Measurements from ENCODE around the gene RNU1-4. TPM values are rescaled to one million over a fixed set of nuclear protein-coding genes. Genes with fewer than 3 reads are reported as not detected.
"Not testable (repeated sequence)": the region's sequence is repeated elsewhere in the genome, so short reads cannot be mapped to it uniquely, and the experiment has no call there.

Gene RNU1-4
- total and polyA plus RNA-seq, 2 of the 13 experiments (the other 11 are each of a cell fraction or from before 2014, with no cell fraction given): under 0.01 to 11,018 TPM

- TF ChIP-seq ISL2 (CRISPR knock-in tag; IDR thresholded peaks at IDR 0.05): 0 out of 2 replicates have a peak, but pooled peaks have one; percentile 51
- TF ChIP-seq NCOR1 (IDR thresholded peaks at IDR 0.05; ENCODE audit: borderline replicate concordance, low read length): peak; percentile 50; the same call in 1 of the 2 replicates
- peak; percentile 81 for TF ChIP-seq GATAD2A (CRISPR knock-in tag; IDR thresholded peaks at IDR 0.05)
- peak; percentile 84 for TF ChIP-seq ZNF614 (CRISPR knock-in tag; IDR thresholded peaks at IDR 0.05; ENCODE audit: borderline replicate concordance)
- TF ChIP-seq KMT2B (CRISPR knock-in tag; IDR thresholded peaks at IDR 0.05): peak; percentile 63
- TF ChIP-seq ZMYM3 (CRISPR knock-in tag; IDR thresholded peaks at IDR 0.05): 0 out of 2 replicates have a peak, but pooled peaks have one; percentile 40
- peak; percentile 17 for TF ChIP-seq TEAD3 (CRISPR knock-in tag; optimal IDR thresholded peaks at IDR 0.05; ENCODE audit: borderline replicate concordance)
- TF ChIP-seq FOXA1, FOXP1, CREB1 (IDR thresholded peaks at IDR 0.05): not testable (repeated sequence)
- TF ChIP-seq FOXA1 (CRISPR knock-in tag; IDR thresholded peaks at IDR 0.05): peak; percentile 20; the same call in 1 of the 2 replicates
- 0 out of 2 replicates have a peak, but pooled peaks have one; percentile 9 for TF ChIP-seq ZNF7 (CRISPR knock-in tag; IDR thresholded peaks at IDR 0.05)
- TF ChIP-seq SALL1 (CRISPR knock-in tag; IDR thresholded peaks at IDR 0.05): peak; percentile 30; the same call in 1 of the 2 replicates
- TF ChIP-seq HNF1B (CRISPR knock-in tag; IDR thresholded peaks at IDR 0.05): peak; percentile 96
- TF ChIP-seq ZSCAN31 (CRISPR knock-in tag; IDR thresholded peaks at IDR 0.05; ENCODE audit: low read depth): 0 out of 2 replicates have a peak, but pooled peaks have one; percentile 47
- TF ChIP-seq KMT2A (CRISPR knock-in tag; IDR thresholded peaks at IDR 0.05): peak; percentile 31; the same call in 1 of the 2 replicates
- TF ChIP-seq ZNF878 (CRISPR knock-in tag; IDR thresholded peaks at IDR 0.05): 0 out of 2 replicates have a peak, but pooled peaks have one; percentile 31
- peak; percentile 54 for TF ChIP-seq FOXP1 (CRISPR knock-in tag; IDR thresholded peaks at IDR 0.05)
- TF ChIP-seq SIX4 (CRISPR knock-in tag; IDR thresholded peaks at IDR 0.05): 0 out of 2 replicates have a peak, but pooled peaks have one; percentile 38
- peak in 1 of 2 experiments; percentile 61; a peak in 1 of 4 replicates for TF ChIP-seq REST (IDR thresholded peaks at IDR 0.05; ENCODE audit: borderline replicate concordance in 1 of 2, low read depth in 1 of 2, low read length in 2 of 2)
- peak; percentile 86 for TF ChIP-seq ARID3A (IDR thresholded peaks at IDR 0.05; ENCODE audit: low read depth, low read length)
- peak; percentile 72 for TF ChIP-seq RXRB (CRISPR knock-in tag; IDR thresholded peaks at IDR 0.05; ENCODE audit: borderline replicate concordance)
- peak; percentile 75 for TF ChIP-seq ZNF331 (CRISPR knock-in tag; IDR thresholded peaks at IDR 0.05)
- TF ChIP-seq CREB1 (CRISPR knock-in tag; IDR thresholded peaks at IDR 0.05): peak; percentile 57; the same call in 1 of the 2 replicates
- TF ChIP-seq MXD4 (CRISPR knock-in tag; IDR thresholded peaks at IDR 0.05): peak; percentile 66; the same call in 1 of the 2 replicates
These were observed 24.7 kb downstream of the RNU1-4 start (continued) for GRCh38 chr1:16764820-16765655.
